GM12878 (cell line): ENCODE measurements around the gene FGFR4. TPM values are rescaled to one million over a fixed set of nuclear protein-coding genes. Genes with fewer than 3 reads are reported as not detected.

Experiments
- ATAC-seq: fragments of 200-7000 bp; cut with Tn5 transposase; 3 replicates; pipeline ENCODE4 v1.9.1; 2020; ENCODE audit warnings: mild to moderate bottlenecking, moderate library complexity
- BruUV-seq: library from RNA; stranded (reverse); fragments of 400-500 nt; replicated peaks from 2 replicates; lab custom pipeline; 2021; lab: Mats Ljungman, UMichigan
- CTCF ChIA-PET: fragments of 300-600 bp; sonication (Branson Sonifier 250); formaldehyde crosslinking; extraction: SDS; loops from one replicate; lab custom pipeline; 2021; ENCODE audit warnings: inconsistent platforms; lab: Yijun Ruan, JAX
- POLR2A ChIA-PET: fragments of 350-600 bp; formaldehyde crosslinking; extraction: SDS; loops from one replicate; lab custom pipeline; 2021; ENCODE audit warnings: inconsistent platforms; lab: Charles Lee
- RAD21 ChIA-PET: fragments of 300-600 bp; sonication (Branson Sonifier 250); formaldehyde crosslinking; loops from one replicate; lab custom pipeline; 2023; ENCODE audit warnings: antibody characterized with exemption; ENCODE audit not compliant: unreplicated experiment; lab: Charles Lee
- SMC1A ChIA-PET: fragments of 300-600 bp; sonication (Branson Sonifier 250); formaldehyde crosslinking; loops from one replicate; lab custom pipeline; 2023; ENCODE audit not compliant: unreplicated experiment, uncharacterized antibody; lab: Charles Lee
- DNase-seq: peaks from one replicate; pipeline ENCODE4 v3.0.0-alpha.2; 2011; ENCODE audit warnings: low read depth, low spot score
- FAIRE-seq: peaks from 3 replicates; lab custom pipeline; 2011; peaks lifted over from hg19 to GRCh38; lab: Jason Lieb, UNC
- H2AFZ ChIP-seq: 2 replicates; pipeline ENCODE4 v1.6.0; 2011; ENCODE audit warnings: low read depth, low read length, control low read depth; ENCODE audit not compliant: control insufficient read depth
- H3K27ac ChIP-seq: 2 replicates; pipeline ENCODE4 v1.5.1; 2011; ENCODE audit warnings: control low read depth; ENCODE audit not compliant: control insufficient read depth, insufficient read depth
- H3K27me3 ChIP-seq, 2 experiments: replicated peaks in 1 of 2; 2 replicates each; pipeline versions ENCODE4 v1.6.0 to v1.6.1; 2011; ENCODE audit warnings: low read length in 1 of 2; ENCODE audit not compliant: control insufficient read depth in 2 of 2, insufficient read depth in 2 of 2
- H3K36me3 ChIP-seq, 2 experiments: 2 replicates each; pipeline ENCODE4 v1.5.1; 2011; ENCODE audit warnings: low read length in 1 of 2; ENCODE audit not compliant: control insufficient read depth in 2 of 2, insufficient read depth in 2 of 2
- H3K4me1 ChIP-seq: 2 replicates; pipeline ENCODE4 v1.6.1; 2011; ENCODE audit warnings: mild to moderate bottlenecking, low read length, moderate library complexity, mixed read lengths; ENCODE audit not compliant: control insufficient read depth, insufficient read depth
- H3K4me2 ChIP-seq: 2 replicates; pipeline ENCODE4 v1.6.0; 2011; ENCODE audit warnings: control low read depth; ENCODE audit not compliant: control insufficient read depth, insufficient read depth
- H3K4me3 ChIP-seq: fragments of 200-600 bp; sonication (generic); 2 replicates; pipeline ENCODE4 v1.5.1; 2016
- H3K79me2 ChIP-seq: 2 replicates; pipeline ENCODE4 v1.6.0; 2011; ENCODE audit warnings: low read length; ENCODE audit not compliant: control insufficient read depth, insufficient read depth
- H3K9ac ChIP-seq: 2 replicates; pipeline ENCODE4 v1.8.0; 2011; ENCODE audit warnings: low read length, control low read depth, mixed read lengths; ENCODE audit not compliant: control insufficient read depth, insufficient read depth
- H3K9me3 ChIP-seq: replicated peaks from 3 replicates; pipeline ENCODE4 v1.5.1; 2011; ENCODE audit warnings: mild to moderate bottlenecking, low read length; ENCODE audit not compliant: control insufficient read depth, insufficient read depth
- H4K20me1 ChIP-seq: 2 replicates; pipeline ENCODE4 v1.6.0; 2011; ENCODE audit not compliant: control insufficient read depth, insufficient read depth
- CHD4 ChIP-seq: fragments of 200-600 bp; sonication (generic); IDR thresholded peaks from 2 replicates; pipeline ENCODE4 v1.6.1; 2016; ENCODE audit warnings: mild to moderate bottlenecking
- SMARCA5 ChIP-seq: fragments of 450-650 bp; IDR thresholded peaks from 2 replicates; pipeline ENCODE4 v1.6.1; 2017; ENCODE audit warnings: mild to moderate bottlenecking
- STAT3 ChIP-seq: IDR thresholded peaks from 2 replicates; pipeline ENCODE4 v1.6.1; 2011; ENCODE audit warnings: low read depth, low read length, improper control_type of control experiment
- TARDBP ChIP-seq: IDR thresholded peaks from 2 replicates; pipeline ENCODE4 v1.6.1; 2016; ENCODE audit warnings: borderline replicate concordance
- ZNF24 ChIP-seq: fragments of 450-650 bp; IDR thresholded peaks from 2 replicates; pipeline ENCODE4 v1.6.1; 2017; ENCODE audit warnings: antibody characterized with exemption, mild to moderate bottlenecking
- WGBS: methylation state at CpG from one replicate; pipeline ENCODE4 v1.1.6; 2016; ENCODE audit warnings: low lambda C conversion rate; ENCODE audit not compliant: insufficient replicate concordance, insufficient coverage; ENCODE audit errors: missing lambda C conversion rate; 5-methylcytosine and 5-hydroxymethylcytosine counted together
- in situ Hi-C: fragments of 300-500 bp; cut with MboI; formaldehyde crosslinking; loops from 9 replicates; pipeline ENCODE4 v1.14.3; 2018; ENCODE audit warnings: mixed read lengths
- intact Hi-C: fragments of 100-400 bp; cut with micrococcal nuclease; formaldehyde crosslinking; loops from one replicate; pipeline ENCODE4 v1.14.2; 2022; ENCODE audit not compliant: unreplicated experiment
- polyA plus RNA-seq, 11 experiments: library from polyadenylated mRNA; depleted of rRNA in 4 of 11; unstranded in 6 of 11; stranded (reverse) in 5 of 11; fragments of >200 nt; fragmentation: Nextera tagmentation in 4 of 11; fragmentation: Illumina TruSeq in 1 of 11; extraction: Ambion mirVana in 4 of 11; extraction: Trizol in 1 of 11; gene quantifications; 1 replicate in 1 of 11; 2 replicates in 10 of 11; pipeline versions ENCODE4 v1.2.1 to v1.2.3, GENCODE V29; 2011 to 2016; ENCODE audit warnings: inconsistent platforms in 2 of 11, missing spikeins in 2 of 11, low read depth in 1 of 11
- total RNA-seq, 4 experiments: library from RNA; depleted of rRNA in 3 of 4; stranded (reverse); fragments of >200 nt in 3 of 4; fragmentation: Illumina TruSeq in 1 of 4; extraction: Trizol in 1 of 4; gene quantifications; 2 replicates each; pipeline versions ENCODE4 v1.2.1 to v1.2.3, GENCODE V29; 2013 to 2021

The FGFR4 gene
- total and polyA plus RNA-seq, 10 of the 15 experiments (the other 5 are each of a cell fraction or from before 2014, with no cell fraction given) = 0.17 to 0.77 (median 0.28) TPM; not detected in 5

- ATAC-seq = no peak
- CTCF ChIA-PET = interaction anchor here (0.6 to 8.0 kb wide), 51 partner anchors 10 to 538 kb away, joined by 3 to 159 read pairs (median 5); partner anchors contain the start of genes FGFR4, PRELID1 and RAB24
- whole genome bisulfite sequencing = 26% methylated on average over 5 of the region's 5 CpGs
- H3K4me3 ChIP-seq = no peak overlapping the region
- H3K9me3 ChIP-seq = no peaks in the 10 kb centered on the region
- SMC1A ChIA-PET = interaction anchor here (0.5 to 6.6 kb wide), 22 partner anchors 12 to 540 kb away, joined by 3 to 70 read pairs (median 4); no protein-coding TSS in a partner anchor
- RAD21 ChIA-PET = interaction anchor here (0.5 to 5.8 kb wide), 20 partner anchors 20 to 725 kb away, joined by 3 to 77 read pairs (median 5); partner anchors contain the start of gene TSPAN17
- H3K4me2 ChIP-seq = no peak overlapping the region
- TF ChIP-seq SMARCA5 (no peak), STAT3 (no peak), CHD4 (no peak), ZNF24 (no peak), TARDBP (no peak)
- no TSS peak for BruUV-seq
- H3K27me3 ChIP-seq = no peaks in the 10 kb centered on the region
- no peak for DNase-seq
- intact Hi-C loops (loop anchor here (1.0 to 10.0 kb wide), 7 partner anchors 41 to 452 kb away; partner anchors contain the start of genes DOK3, PRELID1 and RAB24), in situ Hi-C loops (loop anchor here (5.0 kb wide), 1 partner anchor 460 kb away; no protein-coding TSS in a partner anchor)
- POLR2A ChIA-PET = interaction anchor here (0.5 to 1.0 kb wide), 2 partner anchors 42 to 63 kb away, joined by 3 read pairs; no protein-coding TSS in a partner anchor
- H3K79me2 ChIP-seq = no peaks in the 10 kb centered on the region
- H3K9ac ChIP-seq = no peak overlapping the region
- no peak overlapping the region for H3K27ac ChIP-seq
- no peak for FAIRE-seq
- peaks cover 3% of the 10 kb centered on the region; the same call in 1 of the 2 replicates for H3K4me1 ChIP-seq
- H3K36me3 ChIP-seq = no peaks in the 10 kb centered on the region
- no peak overlapping the region for H2AFZ ChIP-seq
- H4K20me1 ChIP-seq = no peaks in the 10 kb centered on the region
Measured at GRCh38 chr5:177112589-177113220, 26.0 kb downstream of the FGFR4 start.
